GM12878 (cell line): ENCODE results near the gene POMP. TPM values are rescaled to one million over a fixed set of nuclear protein-coding genes. Genes with fewer than 3 reads are reported as not detected.

Experiments used
- ATAC-seq: fragments of 200-7000 bp; cut with Tn5 transposase; 3 replicates; pipeline ENCODE4 v1.9.1; 2020; ENCODE audit warnings: mild to moderate bottlenecking, moderate library complexity
- BruUV-seq: library from RNA; stranded (reverse); fragments of 400-500 nt; replicated peaks from 2 replicates; lab custom pipeline; 2021; lab: Mats Ljungman, UMichigan
- CTCF ChIA-PET: fragments of 300-600 bp; sonication (Branson Sonifier 250); formaldehyde crosslinking; extraction: SDS; loops from one replicate; lab custom pipeline; 2021; ENCODE audit warnings: inconsistent platforms; lab: Yijun Ruan, JAX
- POLR2A ChIA-PET: fragments of 350-600 bp; formaldehyde crosslinking; extraction: SDS; loops from one replicate; lab custom pipeline; 2021; ENCODE audit warnings: inconsistent platforms; lab: Charles Lee
- RAD21 ChIA-PET: fragments of 300-600 bp; sonication (Branson Sonifier 250); formaldehyde crosslinking; loops from one replicate; lab custom pipeline; 2023; ENCODE audit warnings: antibody characterized with exemption; ENCODE audit not compliant: unreplicated experiment; lab: Charles Lee
- SMC1A ChIA-PET: fragments of 300-600 bp; sonication (Branson Sonifier 250); formaldehyde crosslinking; loops from one replicate; lab custom pipeline; 2023; ENCODE audit not compliant: unreplicated experiment, uncharacterized antibody; lab: Charles Lee
- DNase-seq: peaks from one replicate; pipeline ENCODE4 v3.0.0-alpha.2; 2011; ENCODE audit warnings: low read depth, low spot score
- FAIRE-seq: peaks from 3 replicates; lab custom pipeline; 2011; peaks lifted over from hg19 to GRCh38; lab: Jason Lieb, UNC
- H2AFZ ChIP-seq: 2 replicates; pipeline ENCODE4 v1.6.0; 2011; ENCODE audit warnings: low read depth, low read length, control low read depth; ENCODE audit not compliant: control insufficient read depth
- H3K27ac ChIP-seq: 2 replicates; pipeline ENCODE4 v1.5.1; 2011; ENCODE audit warnings: control low read depth; ENCODE audit not compliant: control insufficient read depth, insufficient read depth
- H3K27me3 ChIP-seq, 2 experiments: replicated peaks in 1 of 2; 2 replicates each; pipeline versions ENCODE4 v1.6.0 to v1.6.1; 2011; ENCODE audit warnings: low read length in 1 of 2; ENCODE audit not compliant: control insufficient read depth in 2 of 2, insufficient read depth in 2 of 2
- H3K36me3 ChIP-seq, 2 experiments: 2 replicates each; pipeline ENCODE4 v1.5.1; 2011; ENCODE audit warnings: low read length in 1 of 2; ENCODE audit not compliant: control insufficient read depth in 2 of 2, insufficient read depth in 2 of 2
- H3K4me1 ChIP-seq: 2 replicates; pipeline ENCODE4 v1.6.1; 2011; ENCODE audit warnings: mild to moderate bottlenecking, low read length, moderate library complexity, mixed read lengths; ENCODE audit not compliant: control insufficient read depth, insufficient read depth
- H3K4me2 ChIP-seq: 2 replicates; pipeline ENCODE4 v1.6.0; 2011; ENCODE audit warnings: control low read depth; ENCODE audit not compliant: control insufficient read depth, insufficient read depth
- H3K4me3 ChIP-seq: fragments of 200-600 bp; sonication (generic); 2 replicates; pipeline ENCODE4 v1.5.1; 2016
- H3K79me2 ChIP-seq: 2 replicates; pipeline ENCODE4 v1.6.0; 2011; ENCODE audit warnings: low read length; ENCODE audit not compliant: control insufficient read depth, insufficient read depth
- H3K9ac ChIP-seq: 2 replicates; pipeline ENCODE4 v1.8.0; 2011; ENCODE audit warnings: low read length, control low read depth, mixed read lengths; ENCODE audit not compliant: control insufficient read depth, insufficient read depth
- H3K9me3 ChIP-seq: replicated peaks from 3 replicates; pipeline ENCODE4 v1.5.1; 2011; ENCODE audit warnings: mild to moderate bottlenecking, low read length; ENCODE audit not compliant: control insufficient read depth, insufficient read depth
- H4K20me1 ChIP-seq: 2 replicates; pipeline ENCODE4 v1.6.0; 2011; ENCODE audit not compliant: control insufficient read depth, insufficient read depth
- BCL3 ChIP-seq: IDR thresholded peaks from 2 replicates; pipeline ENCODE4 v1.6.1; 2011; ENCODE audit warnings: borderline replicate concordance, low read depth, mild to moderate bottlenecking, moderate library complexity, low read length; ENCODE audit not compliant: insufficient read depth, poor library complexity, severe bottlenecking
- CEBPZ ChIP-seq: fragments of 150-350 bp; IDR thresholded peaks from 2 replicates; pipeline ENCODE4 v1.6.1; 2016; ENCODE audit warnings: low read depth, low read length
- PAX5 ChIP-seq: IDR thresholded peaks from 2 replicates; pipeline ENCODE4 v1.6.1; 2011; ENCODE audit warnings: low read depth, low read length, borderline replicate concordance
- RELA ChIP-seq: fragments of 450-650 bp; IDR thresholded peaks from 2 replicates; pipeline ENCODE4 v1.8.0; 2014; ENCODE audit warnings: borderline replicate concordance; ENCODE audit not compliant: partially characterized antibody
- RUNX3 ChIP-seq: IDR thresholded peaks from 2 replicates; pipeline ENCODE4 v1.6.1; 2012; ENCODE audit warnings: low read length, inconsistent platforms
- SKIL ChIP-seq: fragments of 450-650 bp; IDR thresholded peaks from 2 replicates; pipeline ENCODE4 v1.6.1; 2017; ENCODE audit warnings: mild to moderate bottlenecking, low read depth, inconsistent platforms; ENCODE audit not compliant: poor library complexity, severe bottlenecking
- SMAD5 ChIP-seq: IDR thresholded peaks from 2 replicates; pipeline ENCODE4 v1.6.1; 2016; ENCODE audit warnings: antibody characterized with exemption, low read depth
- SUPT20H ChIP-seq: IDR thresholded peaks from 2 replicates; pipeline ENCODE4 v1.6.1; 2011; ENCODE audit warnings: low read depth, mild to moderate bottlenecking, low read length, moderate library complexity, borderline replicate concordance; ENCODE audit not compliant: control insufficient read depth
- TARDBP ChIP-seq: IDR thresholded peaks from 2 replicates; pipeline ENCODE4 v1.6.1; 2016; ENCODE audit warnings: borderline replicate concordance
- TCF12 ChIP-seq: IDR thresholded peaks from 2 replicates; pipeline ENCODE4 v1.6.1; 2011; ENCODE audit warnings: low read depth, mild to moderate bottlenecking, low read length
- USF2 ChIP-seq: IDR thresholded peaks from 2 replicates; pipeline ENCODE4 v1.6.1; 2011; ENCODE audit warnings: low read depth, low read length, improper control_type of control experiment, borderline replicate concordance
- WGBS: methylation state at CpG from one replicate; pipeline ENCODE4 v1.1.6; 2016; ENCODE audit warnings: low lambda C conversion rate; ENCODE audit not compliant: insufficient replicate concordance, insufficient coverage; ENCODE audit errors: missing lambda C conversion rate; 5-methylcytosine and 5-hydroxymethylcytosine counted together
- in situ Hi-C: fragments of 300-500 bp; cut with MboI; formaldehyde crosslinking; loops from 9 replicates; pipeline ENCODE4 v1.14.3; 2018; ENCODE audit warnings: mixed read lengths
- intact Hi-C: fragments of 100-400 bp; cut with micrococcal nuclease; formaldehyde crosslinking; loops from one replicate; pipeline ENCODE4 v1.14.2; 2022; ENCODE audit not compliant: unreplicated experiment
- polyA plus RNA-seq, 11 experiments: library from polyadenylated mRNA; depleted of rRNA in 4 of 11; unstranded in 6 of 11; stranded (reverse) in 5 of 11; fragments of >200 nt; fragmentation: Nextera tagmentation in 4 of 11; fragmentation: Illumina TruSeq in 1 of 11; extraction: Ambion mirVana in 4 of 11; extraction: Trizol in 1 of 11; gene quantifications; 1 replicate in 1 of 11; 2 replicates in 10 of 11; pipeline versions ENCODE4 v1.2.1 to v1.2.3, GENCODE V29; 2011 to 2016; ENCODE audit warnings: inconsistent platforms in 2 of 11, missing spikeins in 2 of 11, low read depth in 1 of 11
- total RNA-seq, 4 experiments: library from RNA; depleted of rRNA in 3 of 4; stranded (reverse); fragments of >200 nt in 3 of 4; fragmentation: Illumina TruSeq in 1 of 4; extraction: Trizol in 1 of 4; gene quantifications; 2 replicates each; pipeline versions ENCODE4 v1.2.1 to v1.2.3, GENCODE V29; 2013 to 2021

POMP gene
- total and polyA plus RNA-seq, 10 of the 15 experiments (the other 5 are each of a cell fraction or from before 2014, with no cell fraction given): 90.4 to 668 (median 144) TPM

- in situ Hi-C loops: no loop called here
- 0 out of 2 replicates have a peak, but pooled peaks cover 4% of the 10 kb centered on the region for H3K4me1 ChIP-seq
- TF ChIP-seq TARDBP (no peak), SKIL (peak; percentile 18), RUNX3 (peak; percentile 50; the same call in 1 of the 2 replicates), PAX5 (no peak), SMAD5 (0 out of 2 replicates have a peak, but pooled peaks have one; percentile 27), SUPT20H (no peak), USF2 (no peak), BCL3 (no peak), CEBPZ (no peak), TCF12 (no peak), RELA (peak; percentile 27)
- peak overlapping the region; percentile 99 for H3K9ac ChIP-seq
- peak overlapping the region; percentile 80 for H3K4me3 ChIP-seq
- H3K27me3 ChIP-seq: no peaks in the 10 kb centered on the region
- intact Hi-C loops: loop anchor here (2.0 to 10.0 kb wide), 4 partner anchors 231 to 605 kb away; partner anchors contain the start of gene PAN3
- CTCF ChIA-PET: interaction anchor here (0.9 to 8.1 kb wide), 6 partner anchors 11 to 138 kb away, joined by 3 to 139 read pairs (median 4); no protein-coding TSS in a partner anchor
- POLR2A ChIA-PET: interaction anchor here (0.7 to 5.7 kb wide), 4 partner anchors 20 to 521 kb away, joined by 3 to 84 read pairs (median 4); no protein-coding TSS in a partner anchor
- no peak for FAIRE-seq
- H2AFZ ChIP-seq: no peak overlapping the region
- peak overlapping the region; percentile 99 for H3K27ac ChIP-seq
- H3K9me3 ChIP-seq: no peaks in the 10 kb centered on the region
- 1% methylated on average over 4 of the region's 4 CpGs for WGBS
- DNase-seq: no peak
- RAD21 ChIA-PET: interaction anchor here (1.3 to 8.1 kb wide), 6 partner anchors 21 to 258 kb away, joined by 3 to 196 read pairs (median 5); partner anchors contain the start of gene SLC46A3
- peak overlapping the region; percentile 23 for H3K4me2 ChIP-seq
- peak; percentile 52 for ATAC-seq
- H3K36me3 ChIP-seq: peaks cover 0 to 22% of the 10 kb centered on the region in 2 experiments; a peak in 3 of 4 replicates
- peaks cover 86% of the 10 kb centered on the region for H3K79me2 ChIP-seq
- BruUV-seq: no TSS peak
- no peaks in the 10 kb centered on the region; the same call in 1 of the 2 replicates for H4K20me1 ChIP-seq
- SMC1A ChIA-PET: interaction anchor here (0.8 to 11.4 kb wide), 7 partner anchors 15 to 334 kb away, joined by 3 to 270 read pairs (median 3); no protein-coding TSS in a partner anchor
Observed at GRCh38 chr13:28659621-28659970, 666 bp downstream of the POMP start.
